K562 (cell line): ENCODE results near the gene LILRA6. TPM values are rescaled to one million over a fixed set of nuclear protein-coding genes. Genes with fewer than 3 reads are reported as not detected.

Experiments used
- ATF7 ChIP-seq: fragments of 450-650 bp; IDR thresholded peaks from 2 replicates; pipeline ENCODE4 v1.7.1; 2014; ENCODE audit warnings: mild to moderate bottlenecking, moderate library complexity
- CCNT2 ChIP-seq: IDR thresholded peaks from 2 replicates; pipeline ENCODE4 v1.6.1; 2011; ENCODE audit warnings: borderline replicate concordance, low read depth, mild to moderate bottlenecking, moderate library complexity, mixed read lengths, low read length; ENCODE audit not compliant: insufficient read length; ENCODE audit errors: extremely low read depth
- EGR1 ChIP-seq: fragments of 450-650 bp; conservative IDR thresholded peaks from 2 replicates; pipeline ENCODE4 v1.6.1; 2017; ENCODE audit warnings: mild to moderate bottlenecking
- ETS2 ChIP-seq: IDR thresholded peaks from 2 replicates; pipeline ENCODE4 v1.6.1; 2016; ENCODE audit warnings: borderline replicate concordance, missing genetic modification characterization, mild to moderate bottlenecking, moderate library complexity, missing compliant biosample characterization; ENCODE audit not compliant: poor library complexity, severe bottlenecking
- KLF6 ChIP-seq: fragments of 250-450 bp; sonication (Bioruptor Pico); IDR thresholded peaks from 2 replicates; pipeline ENCODE4 v1.4.0; 2020; ENCODE audit warnings: mild to moderate bottlenecking, moderate library complexity, borderline replicate concordance
- MAZ ChIP-seq, 2 experiments: fragments of 450-650 bp in 1 of 2; sonication (generic) in 1 of 2; formaldehyde crosslinking; IDR thresholded peaks in 1 of 2; conservative IDR thresholded peaks in 1 of 2; 2 replicates each; pipeline versions ENCODE4 v1.4.0 to v1.5.0; 2020; ENCODE audit warnings: mild to moderate bottlenecking in 1 of 2, missing genetic modification reagents in 1 of 2
- MEIS2 ChIP-seq: fragments of 450-650 bp; IDR thresholded peaks from 2 replicates; pipeline ENCODE4 v1.6.1; 2014; ENCODE audit warnings: mild to moderate bottlenecking; ENCODE audit not compliant: partially characterized antibody
- MTA3 ChIP-seq: fragments of 450-650 bp; formaldehyde crosslinking; IDR thresholded peaks from 2 replicates; pipeline ENCODE4 v1.6.1; 2017; ENCODE audit warnings: mild to moderate bottlenecking, borderline replicate concordance
- MXI1 ChIP-seq: IDR thresholded peaks from 2 replicates; pipeline ENCODE4 v1.6.1; 2011; ENCODE audit warnings: low read depth, mild to moderate bottlenecking, improper control_type of control experiment, low read length
- RB1 ChIP-seq: fragments of 450-650 bp; IDR thresholded peaks from 2 replicates; pipeline ENCODE4 v1.6.1; 2017; ENCODE audit warnings: low read depth, mild to moderate bottlenecking
- RBM34 ChIP-seq: fragments of 200-400 bp; formaldehyde crosslinking; IDR thresholded peaks from 2 replicates; pipeline ENCODE4 v1.6.1; 2018; ENCODE audit warnings: low read length, borderline replicate concordance; ENCODE audit not compliant: insufficient read depth
- REST ChIP-seq, 2 experiments: fragments of 450-650 bp; formaldehyde crosslinking in 1 of 2; IDR thresholded peaks; 2 replicates each; pipeline versions ENCODE4 v1.4.0 to v1.6.1; 2014 to 2020; ENCODE audit warnings: mild to moderate bottlenecking in 2 of 2, borderline replicate concordance in 1 of 2, low read depth in 1 of 2
- SOX6 ChIP-seq: fragments of 450-650 bp; IDR thresholded peaks from 2 replicates; pipeline ENCODE4 v1.6.1; 2014; ENCODE audit warnings: mild to moderate bottlenecking
- SREBF2 ChIP-seq: sonication (generic); formaldehyde crosslinking; IDR thresholded peaks from 2 replicates; pipeline ENCODE4 v1.4.0; 2020; ENCODE audit warnings: mild to moderate bottlenecking, missing genetic modification reagents
- U2AF1 ChIP-seq: fragments of 200-400 bp; formaldehyde crosslinking; optimal IDR thresholded peaks from 2 replicates; pipeline ENCODE3; 2017; ENCODE audit warnings: mild to moderate bottlenecking, low read depth, low read length, moderate library complexity
- ZC3H11A ChIP-seq: IDR thresholded peaks from 2 replicates; pipeline ENCODE4 v1.6.1; 2012; ENCODE audit warnings: low read depth, low read length, improper control_type of control experiment
- ZFP91 ChIP-seq: sonication (generic); formaldehyde crosslinking; IDR thresholded peaks from 2 replicates; pipeline ENCODE4 v1.8.0; 2022; ENCODE audit warnings: mild to moderate bottlenecking, missing genetic modification reagents
- polyA plus RNA-seq, 8 experiments: library from polyadenylated mRNA; depleted of rRNA in 4 of 8; stranded (reverse) in 5 of 8; unstranded in 3 of 8; fragments of >200 nt; fragmentation: Nextera tagmentation in 2 of 8; fragmentation: Illumina TruSeq in 1 of 8; extraction: Ambion mirVana in 2 of 8; extraction: Trizol in 1 of 8; gene quantifications; 2 replicates each; pipeline versions ENCODE4 v1.2.1 to v1.2.3, GENCODE V29; 2011 to 2014; ENCODE audit warnings: inconsistent platforms in 1 of 8, missing spikeins in 1 of 8
- total RNA-seq, 7 experiments: library from RNA; depleted of rRNA in 6 of 7; stranded (reverse); fragments of >200 nt in 6 of 7; fragmentation: Illumina TruSeq in 2 of 7; extraction: Trizol in 2 of 7; gene quantifications; 2 replicates each; pipeline versions ENCODE4 v1.2.1 to v1.2.3, GENCODE V29; 2011 to 2021; ENCODE audit warnings: low replicate concordance in 1 of 7

LILRA6 gene
- total and polyA plus RNA-seq, 9 of the 15 experiments (the other 6 are each of a cell fraction or from before 2014, with no cell fraction given), result 0.03 TPM; not detected in 8

- TF ChIP-seq ATF7 (peak; percentile 79), REST (IDR thresholded peaks at IDR 0.05; ENCODE audit: borderline replicate concordance) (peak; percentile 6; the same call in 1 of the 2 replicates), REST (CRISPR knock-in tag; IDR thresholded peaks at IDR 0.05; ENCODE audit: low read depth) (no peak), CCNT2 (peak; percentile 78), KLF6 (CRISPR knock-in tag) (no peak), RB1 (peak; percentile 67), RBM34 (0 out of 2 replicates have a peak, but pooled peaks have one; percentile 86), MAZ (CRISPR knock-in tag; conservative IDR thresholded peaks at IDR 0.05 in 1 of 2, IDR thresholded peaks at IDR 0.05 in 1 of 2) (0 out of 4 replicates have a peak, but pooled peaks of 1 of the 2 experiments have one; percentile 62), MEIS2 (no peak), SREBF2 (CRISPR knock-in tag) (no peak), MXI1 (peak; percentile 62), MTA3 (peak; percentile 74), ZC3H11A (no peak), SOX6 (no peak), U2AF1 (peak; percentile 67), ETS2 (no peak), ZFP91 (CRISPR knock-in tag) (0 out of 2 replicates have a peak, but pooled peaks have one; percentile 33), EGR1 (peak; percentile 57)
Observed at GRCh38 chr19:54191011-54191810, 51.4 kb downstream of the LILRA6 start, which contains the start of gene TSEN34 (continued).
